H1 (cell line): ENCODE measurements around the gene PSME3. TPM values are rescaled to one million over a fixed set of nuclear protein-coding genes. Genes with fewer than 3 reads are reported as not detected.

ENCODE experiments used
- CTCF ChIA-PET: fragments of 300-600 bp; sonication (Branson Sonifier 250); formaldehyde crosslinking; loops from one replicate; lab custom pipeline; 2021; ENCODE audit not compliant: partially characterized antibody; lab: Charles Lee
- POLR2A ChIA-PET: fragments of 300-600 bp; sonication (Branson Sonifier 250); formaldehyde crosslinking; loops from one replicate; lab custom pipeline; 2021; ENCODE audit warnings: inconsistent platforms; ENCODE audit not compliant: partially characterized antibody; lab: Charles Lee
- DNase-seq, 2 experiments: peaks; one replicate each; pipeline versions ENCODE4 v3.0.0 to v3.0.0-alpha.2; 2010 to 2022; ENCODE audit warnings: low spot score in 2 of 2, low read depth in 1 of 2, mixed read lengths in 1 of 2
- FAIRE-seq: peaks from 2 replicates; lab custom pipeline; 2011; peaks lifted over from hg19 to GRCh38; lab: Jason Lieb, UNC
- H2AFZ ChIP-seq: 2 replicates; pipeline ENCODE4 v1.8.1; 2012; ENCODE audit warnings: low read length, inconsistent platforms
- H2AK5ac ChIP-seq: 2 replicates; pipeline ENCODE4 v1.6.1; 2013; ENCODE audit warnings: low read depth, low read length
- H2BK120ac ChIP-seq: replicated peaks from 2 replicates; pipeline ENCODE3; 2013; ENCODE audit warnings: low read depth, low read length, inconsistent platforms
- H2BK12ac ChIP-seq: 2 replicates; pipeline ENCODE4 v1.6.1; 2013; ENCODE audit warnings: low read depth, low read length
- H2BK15ac ChIP-seq: 2 replicates; pipeline ENCODE4 v1.6.1; 2013; ENCODE audit warnings: low read length
- H2BK20ac ChIP-seq: 2 replicates; pipeline ENCODE4 v1.6.1; 2013; ENCODE audit warnings: low read length
- H2BK5ac ChIP-seq: 2 replicates; pipeline ENCODE4 v1.6.1; 2013; ENCODE audit warnings: low read depth, low read length
- H3K14ac ChIP-seq: 2 replicates; pipeline ENCODE4 v1.6.1; 2013; ENCODE audit warnings: inconsistent platforms; ENCODE audit not compliant: insufficient read length
- H3K18ac ChIP-seq: 2 replicates; pipeline ENCODE4 v1.6.1; 2013; ENCODE audit warnings: low read length; ENCODE audit errors: extremely low read depth
- H3K23ac ChIP-seq: 2 replicates; pipeline ENCODE4 v1.6.1; 2013; ENCODE audit warnings: inconsistent platforms; ENCODE audit not compliant: insufficient read length
- H3K23me2 ChIP-seq: 2 replicates; pipeline ENCODE4 v1.6.1; 2013; ENCODE audit warnings: low read depth, low read length
- H3K27ac ChIP-seq: 2 replicates; pipeline ENCODE4 v1.6.1; 2011; ENCODE audit warnings: low read depth, low read length, inconsistent platforms
- H3K27me3 ChIP-seq, 4 experiments: replicated peaks in 1 of 4; 1 replicate in 1 of 4; 2 replicates in 3 of 4; pipeline versions ENCODE4 v1.6.1 to v1.8.1; 2011 to 2013; ENCODE audit warnings: low read length in 3 of 4, mild to moderate bottlenecking in 3 of 4, inconsistent platforms in 2 of 4, mixed read lengths in 2 of 4, moderate library complexity in 1 of 4; ENCODE audit not compliant: control insufficient read depth in 3 of 4, insufficient read depth in 3 of 4; ENCODE audit errors: extremely low read depth in 1 of 4
- H3K36me3 ChIP-seq, 4 experiments: 2 replicates each; pipeline versions ENCODE4 v1.6.1 to v1.8.1; 2011 to 2013; ENCODE audit warnings: mild to moderate bottlenecking in 4 of 4, low read length in 3 of 4, moderate library complexity in 2 of 4, control low read depth in 1 of 4, inconsistent platforms in 1 of 4; ENCODE audit not compliant: insufficient read depth in 4 of 4, control insufficient read depth in 2 of 4
- H3K4ac ChIP-seq: replicated peaks from 2 replicates; pipeline ENCODE3; 2013; ENCODE audit warnings: low read length, low read depth, mixed read lengths, inconsistent platforms; ENCODE audit not compliant: insufficient read length
- H3K4me1 ChIP-seq, 4 experiments: replicated peaks in 1 of 4; 1 replicate in 1 of 4; 2 replicates in 3 of 4; pipeline versions ENCODE4 v1.6.1 to v1.8.1; 2011 to 2013; ENCODE audit warnings: low read length in 3 of 4, inconsistent platforms in 2 of 4, mixed read lengths in 1 of 4; ENCODE audit not compliant: insufficient read depth in 4 of 4, control insufficient read depth in 3 of 4
- H3K4me2 ChIP-seq, 2 experiments: 2 replicates each; pipeline versions ENCODE4 v1.6.1 to v1.8.1; 2011 to 2013; ENCODE audit warnings: low read depth in 2 of 2, low read length in 2 of 2, control low read depth in 1 of 2, inconsistent platforms in 1 of 2, mild to moderate bottlenecking in 1 of 2; ENCODE audit not compliant: insufficient read depth in 1 of 2
- H3K4me3 ChIP-seq, 4 experiments: fragments of 200-600, 300-600 bp in 1 of 4; sonication (generic), shearing (Covaris generic), sonication (Bioruptor Twin) in 1 of 4; 2 replicates each; pipeline versions ENCODE4 v1.5.1 to v1.8.1; 2011 to 2016; ENCODE audit warnings: low read length in 4 of 4, low read depth in 3 of 4, control low read depth in 2 of 4, inconsistent platforms in 2 of 4, mild to moderate bottlenecking in 2 of 4, mixed read lengths in 1 of 4, moderate library complexity in 1 of 4; ENCODE audit not compliant: insufficient read depth in 2 of 4; ENCODE audit errors: extremely low read depth in 1 of 4
- H3K56ac ChIP-seq: replicated peaks from 2 replicates; pipeline ENCODE3; 2013; ENCODE audit warnings: low read depth, mild to moderate bottlenecking, mixed read lengths, low read length, inconsistent platforms; ENCODE audit not compliant: insufficient read length
- H3K79me1 ChIP-seq: 2 replicates; pipeline ENCODE4 v1.6.1; 2013; ENCODE audit warnings: low read depth, low read length, control low read depth
- H3K79me2 ChIP-seq, 2 experiments: 2 replicates each; pipeline versions ENCODE4 v1.6.1 to v1.8.1; 2012 to 2013; ENCODE audit warnings: low read length in 2 of 2, mild to moderate bottlenecking in 2 of 2, inconsistent platforms in 1 of 2; ENCODE audit not compliant: insufficient read depth in 2 of 2, control insufficient read depth in 1 of 2
- H3K9ac ChIP-seq, 4 experiments: replicated peaks in 1 of 4; 1 replicate in 1 of 4; 2 replicates in 3 of 4; pipeline versions ENCODE4 v1.6.1 to v1.8.1; 2011 to 2013; ENCODE audit warnings: low read depth in 3 of 4, low read length in 3 of 4, control low read depth in 2 of 4, mild to moderate bottlenecking in 2 of 4, moderate library complexity in 2 of 4, inconsistent platforms in 1 of 4; ENCODE audit errors: extremely low read depth in 1 of 4
- H3K9me3 ChIP-seq, 2 experiments: 2 replicates each; pipeline versions ENCODE4 v1.6.1 to v1.8.1; 2012 to 2013; ENCODE audit warnings: mild to moderate bottlenecking in 2 of 2, moderate library complexity in 2 of 2, control low read depth in 1 of 2, inconsistent platforms in 1 of 2, low read depth in 1 of 2, low read length in 1 of 2, mixed read lengths in 1 of 2; ENCODE audit not compliant: insufficient read depth in 2 of 2
- H4K20me1 ChIP-seq, 2 experiments: replicated peaks in 1 of 2; 2 replicates each; pipeline versions ENCODE3 to v1.8.1; 2011 to 2013; ENCODE audit warnings: inconsistent platforms in 2 of 2, low read length in 2 of 2, mild to moderate bottlenecking in 1 of 2; ENCODE audit not compliant: insufficient read depth in 2 of 2, control insufficient read depth in 1 of 2
- H4K5ac ChIP-seq: 2 replicates; pipeline ENCODE4 v1.6.1; 2013; ENCODE audit warnings: low read length, low read depth, mixed read lengths, inconsistent platforms; ENCODE audit not compliant: insufficient read length
- H4K8ac ChIP-seq: 2 replicates; pipeline ENCODE4 v1.8.0; 2013; ENCODE audit warnings: mild to moderate bottlenecking, moderate library complexity, low read length, inconsistent platforms; ENCODE audit not compliant: insufficient read depth; ENCODE audit errors: extremely low read depth
- H4K91ac ChIP-seq: replicated peaks from 2 replicates; pipeline ENCODE3; 2013; ENCODE audit warnings: low read length, mixed read lengths, inconsistent platforms; ENCODE audit not compliant: insufficient read length
- EGR1 ChIP-seq: IDR thresholded peaks from 2 replicates; pipeline ENCODE4 v1.6.1; 2011; ENCODE audit warnings: low read depth, low read length, borderline replicate concordance
- RBBP5 ChIP-seq: IDR thresholded peaks from 2 replicates; pipeline ENCODE4 v1.7.1; 2012; ENCODE audit warnings: low read depth, mild to moderate bottlenecking, inconsistent platforms, low read length, moderate library complexity, borderline replicate concordance
- WGBS, 2 experiments: shearing (Covaris generic) in 1 of 2; methylation state at CpG; one replicate each; pipeline versions ENCODE4 v1.1.6 to v1.1.7; 2013 to 2015; ENCODE audit warnings: low lambda C conversion rate in 2 of 2, mixed read lengths in 2 of 2, inconsistent platforms in 1 of 2, low coverage in 1 of 2, missing lambda C conversion rate in 1 of 2; ENCODE audit not compliant: insufficient replicate concordance in 2 of 2, insufficient coverage in 1 of 2, insufficient read length in 1 of 2; ENCODE audit errors: extremely low coverage in 1 of 2, missing lambda C conversion rate in 1 of 2; 5-methylcytosine and 5-hydroxymethylcytosine counted together
- polyA plus RNA-seq, 7 experiments: library from polyadenylated mRNA; depleted of rRNA in 3 of 7; stranded (reverse) in 5 of 7; unstranded in 2 of 7; fragments of >200 nt in 5 of 7; fragments of 200-250 nt in 2 of 7; gene quantifications; 1 replicate in 5 of 7; 2 replicates in 1 of 7; 4 replicates in 1 of 7; pipeline versions ENCODE4 v1.2.1 to v1.2.3, GENCODE V29; 2011 to 2013; ENCODE audit warnings: missing spikeins in 2 of 7, mixed read lengths in 2 of 7
- total RNA-seq: library from RNA; stranded (reverse); fragmentation: NEBNext Ultra II Directional; extraction: Animal tissue kit (Norgen Biotek cat#: 25700); gene quantifications from 2 replicates; pipeline ENCODE4 v1.2.1, GENCODE V29; 2021

PSME3 gene
- total and polyA plus RNA-seq, 2 of the 8 experiments (the other 6 are each of a cell fraction or from before 2014, with no cell fraction given): 149 to 224 TPM

GRCh38 chr17:42866216-42866615 is 33.0 kb downstream of the PSME3 start:
- no peak overlapping the region for H2BK15ac ChIP-seq
- FAIRE-seq (no peak), DNase-seq (no peak)
- no peak overlapping the region for H3K18ac ChIP-seq
- H4K91ac ChIP-seq: no peak overlapping the region
- H3K23me2 ChIP-seq: no peaks in the 10 kb centered on the region
- no peak overlapping the region for H3K23ac ChIP-seq
- 86% methylated on average over 4 of the region's 4 CpGs; no CpG with 5 or more reads in 1 of the 2 experiments for WGBS, 2 experiments
- H3K79me1 ChIP-seq: no peaks in the 10 kb centered on the region
- H3K14ac ChIP-seq: no peak overlapping the region
- ChIA-PET CTCF (interaction anchor here (1.1 to 2.4 kb wide), 5 partner anchors 17 to 72 kb away, joined by 4 to 10 read pairs (median 7); partner anchors contain the start of gene AOC2), POLR2A (interaction anchor here (1.1 to 1.5 kb wide), 4 partner anchors 20 to 132 kb away, joined by 3 to 6 read pairs (median 4); partner anchors contain the start of genes CNTD1, COA3 and RPL27)
- no peak overlapping the region for H2BK20ac ChIP-seq
- no peak overlapping the region; the same call in 1 of the 2 replicates for H4K8ac ChIP-seq
- H3K4me1 ChIP-seq: no peaks in the 10 kb centered on the region
- no peak overlapping the region for H2AK5ac ChIP-seq
- no peak overlapping the region for H3K4me3 ChIP-seq
- H3K27me3 ChIP-seq: no peaks in the 10 kb centered on the region
- H3K27ac ChIP-seq: no peak overlapping the region
- H3K56ac ChIP-seq: no peak overlapping the region
- no peak overlapping the region for H2BK12ac ChIP-seq
- no peak overlapping the region for H2BK5ac ChIP-seq
- H3K4ac ChIP-seq: no peak overlapping the region
- H3K9me3 ChIP-seq: peaks cover 2 to 5% of the 10 kb centered on the region in 2 experiments; a peak in 1 of 4 replicates
- H3K36me3 ChIP-seq: no peaks in the 10 kb centered on the region
- H4K20me1 ChIP-seq: no peaks in the 10 kb centered on the region
- H3K9ac ChIP-seq: no peak overlapping the region; a peak in 1 of 7 replicates
- no peak overlapping the region for H4K5ac ChIP-seq
- no peaks in the 10 kb centered on the region for H3K79me2 ChIP-seq
- no peak overlapping the region for H2BK120ac ChIP-seq
- no peak overlapping the region for H2AFZ ChIP-seq
- H3K4me2 ChIP-seq: no peak overlapping the region
- no peak for TF ChIP-seq EGR1
- TF ChIP-seq RBBP5: no peak
